Measurements from ENCODE around the gene UBAP2L.
A peak's percentile ranks its signal among the peaks of the same experiment; 100 is the strongest.

Gene UBAP2L

GRCh38 chr1:154178911-154179811 lies 41.6 kb upstream of the UBAP2L start:
- no peak for DNase-seq (ENCODE audit: low read depth)
- TF ChIP-seq, protein P1, sequence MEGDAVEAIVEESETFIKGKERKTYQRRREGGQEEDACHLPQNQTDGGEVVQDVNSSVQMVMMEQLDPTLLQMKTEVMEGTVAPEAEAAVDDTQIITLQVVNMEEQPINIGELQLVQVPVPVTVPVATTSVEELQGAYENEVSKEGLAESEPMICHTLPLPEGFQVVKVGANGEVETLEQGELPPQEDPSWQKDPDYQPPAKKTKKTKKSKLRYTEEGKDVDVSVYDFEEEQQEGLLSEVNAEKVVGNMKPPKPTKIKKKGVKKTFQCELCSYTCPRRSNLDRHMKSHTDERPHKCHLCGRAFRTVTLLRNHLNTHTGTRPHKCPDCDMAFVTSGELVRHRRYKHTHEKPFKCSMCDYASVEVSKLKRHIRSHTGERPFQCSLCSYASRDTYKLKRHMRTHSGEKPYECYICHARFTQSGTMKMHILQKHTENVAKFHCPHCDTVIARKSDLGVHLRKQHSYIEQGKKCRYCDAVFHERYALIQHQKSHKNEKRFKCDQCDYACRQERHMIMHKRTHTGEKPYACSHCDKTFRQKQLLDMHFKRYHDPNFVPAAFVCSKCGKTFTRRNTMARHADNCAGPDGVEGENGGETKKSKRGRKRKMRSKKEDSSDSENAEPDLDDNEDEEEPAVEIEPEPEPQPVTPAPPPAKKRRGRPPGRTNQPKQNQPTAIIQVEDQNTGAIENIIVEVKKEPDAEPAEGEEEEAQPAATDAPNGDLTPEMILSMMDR (conservative IDR thresholded peaks at IDR 0.05; ENCODE audit: low read depth, low read length): no peak
- H3K4me3 ChIP-seq (ENCODE audit: low read length): no peak overlapping the region

GRCh38 chr1:154179946-154180687 lies 40.6 kb upstream of the UBAP2L start:
- DNase-seq (ENCODE audit: low read depth): no peak
- TF ChIP-seq, protein P1 (conservative IDR thresholded peaks at IDR 0.05; ENCODE audit: low read depth, low read length): no peak
- no peak overlapping the region for H3K4me3 ChIP-seq (ENCODE audit: low read length)

DNA sequence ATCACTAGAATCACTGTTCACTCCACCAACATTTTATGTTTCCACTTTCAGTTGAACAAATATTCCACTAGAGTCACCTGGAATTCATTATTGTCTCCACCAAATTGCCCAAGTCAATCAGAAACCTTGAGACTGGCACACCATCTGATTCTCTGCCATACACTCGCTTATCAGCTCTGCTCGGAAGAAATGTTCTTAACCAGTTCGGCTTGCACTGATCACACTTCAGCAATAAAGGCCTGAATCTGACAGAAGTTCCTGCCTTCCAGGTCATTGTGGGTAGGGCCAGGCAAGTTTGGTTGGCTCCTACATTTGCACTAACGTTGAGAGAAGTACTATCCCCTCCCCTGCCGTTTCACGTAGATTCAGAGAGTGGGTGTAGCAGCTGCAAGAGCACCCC lies 38.8 kb upstream of the UBAP2L start:
- TF ChIP-seq, protein P1 (conservative IDR thresholded peaks at IDR 0.05; ENCODE audit: low read depth, low read length): no peak
- DNase-seq (ENCODE audit: low read depth): no peak
- H3K4me3 ChIP-seq (ENCODE audit: low read length): peak overlapping the region; percentile 99

- no peak for DNase-seq (ENCODE audit: low read depth)
- TF ChIP-seq, protein P1 (conservative IDR thresholded peaks at IDR 0.05; ENCODE audit: low read depth, low read length): no peak
- H3K4me3 ChIP-seq (ENCODE audit: low read length): peak overlapping the region; percentile 99
These were observed 38.3 kb upstream of the UBAP2L start for GRCh38 chr1:154182344-154183045.

GRCh38 chr1:154183046-154183915 lies 37.5 kb upstream of the UBAP2L start:
- H3K4me3 ChIP-seq (ENCODE audit: low read length): peak overlapping the region; percentile 99
- TF ChIP-seq, protein P1 (conservative IDR thresholded peaks at IDR 0.05; ENCODE audit: low read depth, low read length): no peak
- DNase-seq (ENCODE audit: low read depth): peak; percentile 89

GRCh38 chr1:154186177-154186576 lies 34.6 kb upstream of the UBAP2L start:
- no peak overlapping the region for H3K4me3 ChIP-seq (ENCODE audit: low read length)
- no peak for DNase-seq (ENCODE audit: low read depth)
- TF ChIP-seq, protein P1 (conservative IDR thresholded peaks at IDR 0.05; ENCODE audit: low read depth, low read length): peak; percentile 69

Data from retinal pigment epithelial cell (primary cell).